ENCODE measurements around the gene SLC7A4. TPM values are rescaled to one million over a fixed set of nuclear protein-coding genes. Genes with fewer than 3 reads are reported as not detected.

SLC7A4 gene
- polyA plus RNA-seq, 1 of the 3 experiments (the other 2 are of a cell fraction), result 0.02 TPM

DNA sequence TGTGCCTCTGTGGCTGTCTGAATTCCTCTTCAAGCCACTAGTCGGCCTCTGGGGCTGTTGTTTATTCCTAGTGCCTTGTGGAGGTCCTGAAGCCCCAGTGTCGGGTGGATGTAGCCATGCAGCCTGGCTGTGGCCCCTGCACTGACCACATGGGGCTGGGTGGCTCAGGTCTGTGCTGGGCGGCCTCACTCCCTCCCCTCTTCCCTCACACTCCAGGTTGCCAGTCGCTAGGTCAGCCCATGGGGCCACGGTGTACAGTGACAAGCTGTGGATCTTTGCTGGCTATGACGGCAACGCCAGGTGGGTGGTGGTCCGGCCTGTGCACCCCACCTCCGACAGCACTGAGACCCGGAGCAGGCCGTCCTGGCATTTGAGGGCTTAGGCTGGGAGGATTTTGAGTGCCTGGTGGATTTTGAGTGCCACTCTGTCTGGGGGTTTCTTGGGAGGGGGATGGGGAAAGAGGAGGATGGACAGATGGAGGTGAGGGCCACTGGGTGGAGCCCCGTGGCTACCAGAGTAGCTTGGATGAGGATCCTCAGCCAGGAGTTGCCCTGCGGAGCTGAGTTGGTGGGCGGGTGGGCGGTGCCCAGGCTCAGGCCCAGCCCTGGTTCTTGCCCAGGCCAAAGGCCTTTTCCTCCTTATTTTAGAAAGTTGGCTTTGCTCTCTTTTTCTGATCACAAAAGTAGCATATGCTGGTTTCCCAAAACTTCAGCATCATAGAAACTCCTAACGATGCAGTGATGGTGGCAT lies 43.6 kb downstream of the SLC7A4 start:
- Histone ChIP-seq H3K9me3 (no peaks in the 10 kb centered on the region), H3K4me3 (ENCODE audit: low read depth in 2 of 2, low read length in 1 of 2) (no peak overlapping the region), H4K20me1 (ENCODE audit: insufficient read depth) (no peaks in the 10 kb centered on the region), H3K27ac (ENCODE audit: low read depth in 2 of 2, low read length in 1 of 2) (no peak overlapping the region), H3K27me3 (ENCODE audit: insufficient read depth) (no peaks in the 10 kb centered on the region), H3K9ac (no peak overlapping the region), H3K4me1 (ENCODE audit: control insufficient read depth in 1 of 2, insufficient read depth in 2 of 2, low read depth in 1 of 2, low read length in 1 of 2) (peaks cover under 1 to 1% of the 10 kb centered on the region in 2 experiments; a peak in 1 of 4 replicates), H2AFZ (ENCODE audit: low read depth) (no peak overlapping the region), H3K4me2 (no peak overlapping the region), H3K9me2 (no peaks in the 10 kb centered on the region), H3K79me2 (ENCODE audit: insufficient read depth) (peaks cover 9% of the 10 kb centered on the region; the same call in 1 of the 2 replicates), H3F3A (replicated peaks; ENCODE audit: insufficient read depth) (no peaks in the 10 kb centered on the region), H3K36me3 (replicated peaks in 1 of 2; ENCODE audit: control insufficient read depth in 1 of 2, insufficient read depth in 2 of 2, low read length in 1 of 2) (peaks cover 16 to 65% of the 10 kb centered on the region in 2 experiments)
- WGBS (ENCODE audit: low lambda C conversion rate), result 85% methylated on average over 5 of the region's 16 CpGs
- POLR2A ChIA-PET, result interaction anchor here (2.6 kb wide), 1 partner anchor 11 kb away, joined by 18 read pairs; no protein-coding TSS in a partner anchor
- CTCF ChIA-PET, result interaction anchor here (1.0 to 2.2 kb wide), 2 partner anchors 12 to 103 kb away, joined by 5 to 6 read pairs; no protein-coding TSS in a partner anchor
- no peak for TF ChIP-seq TCF12 (IDR thresholded peaks at IDR 0.05)
- TF ChIP-seq EP300 (IDR thresholded peaks at IDR 0.05; ENCODE audit: borderline replicate concordance in 1 of 2, low read depth in 1 of 2, low read length in 1 of 2), result no peak
- no peak for TF ChIP-seq CTCF (IDR thresholded peaks at IDR 0.05)
- TF ChIP-seq CHD2 (IDR thresholded peaks at IDR 0.05; ENCODE audit: low read length, partially characterized antibody), result no peak
- TF ChIP-seq POLR2AphosphoS5 (IDR thresholded peaks at IDR 0.05; ENCODE audit: low read depth, low read length), result no peak
- TF ChIP-seq ELF1 (IDR thresholded peaks at IDR 0.05), result no peak
- no peak for TF ChIP-seq ZBTB33 (IDR thresholded peaks at IDR 0.05; ENCODE audit: borderline replicate concordance, low read depth)
- TF ChIP-seq FOSL2 (IDR thresholded peaks at IDR 0.05; ENCODE audit: borderline replicate concordance, low read depth), result no peak
- no peak for TF ChIP-seq FOXJ3 (CRISPR knock-in tag; IDR thresholded peaks at IDR 0.05)
- TF ChIP-seq TAF1 (IDR thresholded peaks at IDR 0.05; ENCODE audit: borderline replicate concordance, low read depth, low read length), result no peak
- TF ChIP-seq RXRA (IDR thresholded peaks at IDR 0.05; ENCODE audit: borderline replicate concordance, low read depth), result no peak
- TF ChIP-seq YY1 (IDR thresholded peaks at IDR 0.05; ENCODE audit: low read depth), result no peak
- TF ChIP-seq RFX5 (IDR thresholded peaks at IDR 0.05; ENCODE audit: low read length), result no peak
- TF ChIP-seq NFIC (IDR thresholded peaks at IDR 0.05; ENCODE audit: borderline replicate concordance), result no peak
- no peak for TF ChIP-seq USF1 (IDR thresholded peaks at IDR 0.05; ENCODE audit: borderline replicate concordance, low read depth)
- DNase-seq, result no peak

All from SK-N-SH (cell line).